HUES48 (cell line): ENCODE results near the gene FMR1NB.

Source experiments
- H3K27ac ChIP-seq: one replicate; pipeline ENCODE4 v1.7.0; 2013; ENCODE audit warnings: low read depth, low read length, inconsistent platforms
- H3K27me3 ChIP-seq: 2 replicates; pipeline ENCODE4 v1.6.1; 2013; ENCODE audit warnings: mild to moderate bottlenecking, low read length; ENCODE audit not compliant: control insufficient read depth, insufficient read depth
- H3K36me3 ChIP-seq: 2 replicates; pipeline ENCODE4 v1.6.1; 2013; ENCODE audit warnings: low read length; ENCODE audit not compliant: control insufficient read depth, insufficient read depth
- H3K4me1 ChIP-seq: 2 replicates; pipeline ENCODE4 v1.6.1; 2013; ENCODE audit warnings: mild to moderate bottlenecking, low read length; ENCODE audit not compliant: control insufficient read depth, insufficient read depth
- H3K4me3 ChIP-seq: 2 replicates; pipeline ENCODE4 v1.5.1; 2013; ENCODE audit warnings: mild to moderate bottlenecking, low read depth, low read length
- H3K9ac ChIP-seq: 2 replicates; pipeline ENCODE4 v1.6.1; 2013; ENCODE audit warnings: mild to moderate bottlenecking, low read depth, low read length, moderate library complexity
- H3K9me3 ChIP-seq: 2 replicates; pipeline ENCODE4 v1.6.1; 2013; ENCODE audit warnings: low read length; ENCODE audit not compliant: control insufficient read depth, insufficient read depth

Gene FMR1NB

DNA sequence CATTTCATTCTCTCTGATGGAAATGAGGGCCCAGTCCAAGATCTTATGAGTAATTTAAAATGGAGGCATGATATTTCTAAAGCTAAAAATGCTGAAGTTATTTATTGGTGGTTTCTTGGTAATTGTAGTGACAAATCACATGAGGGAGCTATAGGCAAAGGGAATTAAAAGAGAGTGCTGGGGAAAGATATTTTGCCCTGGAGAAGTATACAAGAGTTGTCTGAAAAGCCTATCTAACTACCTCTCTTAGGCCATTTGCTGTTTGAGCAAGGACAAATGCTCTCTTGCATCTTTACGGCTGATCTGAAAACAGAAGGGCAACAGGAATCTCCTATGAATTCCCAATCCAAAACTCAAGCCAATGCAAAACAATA, 89.4 kb downstream of the FMR1NB start:
- Histone ChIP-seq H3K9ac (no peak overlapping the region), H3K4me1 (no peaks in the 10 kb centered on the region), H3K27me3 (no peaks in the 10 kb centered on the region), H3K4me3 (no peak overlapping the region), H3K27ac (no peak overlapping the region), H3K36me3 (no peaks in the 10 kb centered on the region), H3K9me3 (peaks cover 26% of the 10 kb centered on the region)
